Measurements from ENCODE around the gene TLX1. TPM values are rescaled to one million over a fixed set of nuclear protein-coding genes. Genes with fewer than 3 reads are reported as not detected.
A peak's percentile ranks its signal among the peaks of the same experiment; 100 is the strongest.

The TLX1 gene
- total RNA-seq, 2 donors from 2014 or later, result not detected

- peak; percentile 61 for DNase-seq (ENCODE audit: low spot score)
- intact Hi-C loops (cut with DNase I), result loop anchor here in 1 of 2 donors (1.0 kb wide), 1 partner anchor 34 kb away; no protein-coding TSS in a partner anchor
These were observed 20.1 kb upstream of the TLX1 start for GRCh38 chr10:101110856-101111523.

DNA sequence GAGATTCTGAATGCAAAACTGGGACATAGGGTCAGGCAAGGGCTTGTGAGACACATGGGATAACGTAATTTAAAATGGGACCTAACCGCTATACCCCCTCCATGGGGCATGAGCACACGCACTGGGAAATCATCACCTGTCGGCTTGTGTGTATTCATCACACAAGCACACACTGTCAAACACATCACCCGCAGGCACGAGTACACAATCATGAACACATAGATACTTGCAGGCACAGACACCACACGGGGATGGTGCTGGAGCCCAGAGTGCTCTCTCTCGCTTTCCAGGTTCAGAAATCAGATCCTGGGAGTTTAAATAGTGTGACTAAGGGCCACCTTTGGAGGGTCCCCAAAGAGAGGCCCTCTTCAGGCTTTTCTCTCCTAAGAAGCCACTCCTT is 19.6 kb upstream of the TLX1 start:
- intact Hi-C loops (cut with DNase I), result no loop called here
- DNase-seq (ENCODE audit: low spot score), result peak; percentile 17

DNA sequence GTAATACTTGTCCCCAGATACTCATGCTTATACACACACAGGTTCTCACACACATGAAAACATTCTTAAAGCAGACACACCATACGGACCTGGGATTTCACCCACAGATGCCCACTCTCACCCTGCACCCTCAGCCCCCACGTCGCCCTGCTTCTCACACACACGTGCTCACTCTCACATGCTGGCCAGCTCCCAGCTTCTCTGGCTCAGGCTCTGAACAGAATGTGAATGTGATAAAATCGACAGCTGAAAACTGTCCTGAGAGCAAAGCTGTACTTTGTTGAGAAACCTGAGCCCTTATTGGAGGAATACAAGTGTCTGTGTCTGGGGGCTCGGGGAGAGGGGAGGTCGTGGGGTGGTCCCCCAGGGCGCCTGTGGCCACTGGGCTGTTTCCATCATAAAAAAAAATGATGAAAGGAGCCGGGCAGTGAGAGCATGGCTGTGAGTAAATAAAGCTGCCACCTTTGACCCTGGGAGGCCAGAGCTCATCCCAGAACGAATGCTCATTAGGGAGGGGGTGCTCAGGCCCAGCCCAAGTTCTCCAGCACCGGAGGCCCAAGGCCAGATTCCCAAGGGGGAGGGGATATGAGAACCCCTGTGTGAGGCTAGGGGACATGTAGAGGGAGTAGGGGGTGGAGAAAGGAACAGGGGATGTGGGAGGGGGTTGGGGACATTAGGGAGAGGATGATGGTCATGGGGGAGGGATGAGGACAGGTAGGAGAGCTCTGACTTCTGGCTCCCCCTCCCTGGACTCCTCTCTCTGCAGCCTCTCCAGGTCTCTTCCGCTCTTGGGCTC is 18.1 kb upstream of the TLX1 start:
- intact Hi-C loops (cut with DNase I), result no loop called here
- DNase-seq (ENCODE audit: low spot score), result peak; percentile 30

DNA sequence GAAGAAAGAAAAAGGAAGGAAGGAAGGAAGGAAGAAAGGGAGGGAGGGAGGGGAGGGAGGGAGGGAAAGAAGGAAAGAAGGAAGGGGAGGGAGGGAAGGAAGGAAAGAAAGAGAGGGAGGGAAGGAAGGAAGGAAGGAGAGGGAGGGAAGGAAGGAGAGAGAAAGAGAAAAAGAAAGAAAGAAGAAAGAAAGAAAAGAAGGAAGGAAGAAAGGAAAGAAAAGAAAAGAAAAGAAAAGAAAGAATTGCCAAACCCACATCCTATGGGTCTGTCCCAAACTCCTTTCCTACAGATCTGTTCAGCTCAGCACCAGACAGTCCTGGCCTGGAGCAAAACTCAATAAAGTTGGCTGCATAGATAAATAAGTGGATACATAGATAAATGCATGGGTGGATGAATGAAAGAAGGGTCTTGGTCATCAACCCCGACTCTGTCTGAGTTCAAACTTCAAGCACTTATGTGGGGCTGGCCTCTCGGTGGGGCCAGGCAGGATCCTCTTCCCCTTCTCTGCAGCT is 17.2 kb upstream of the TLX1 start:
- no peak for DNase-seq (ENCODE audit: low spot score)

DNA sequence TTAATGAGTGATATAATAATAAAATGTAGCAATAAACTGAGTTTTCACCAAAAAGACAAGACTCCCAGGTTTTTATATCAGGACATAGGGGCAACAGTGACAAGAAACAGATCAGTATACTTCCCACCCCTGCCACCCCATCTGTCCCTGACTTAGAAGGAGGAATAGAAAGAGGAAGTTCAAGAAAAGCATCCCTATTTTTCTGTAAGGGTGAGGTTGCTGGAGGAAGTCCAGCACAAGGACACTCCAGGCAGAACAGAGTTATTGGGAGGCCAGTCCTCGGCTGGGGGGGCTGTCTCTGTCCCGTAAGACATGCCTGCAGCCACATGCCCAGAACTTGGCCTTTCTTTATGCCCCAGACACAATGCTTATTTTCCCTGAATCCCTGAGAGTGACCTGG is 16.5 kb upstream of the TLX1 start:
- no peak for DNase-seq (ENCODE audit: low spot score)
- intact Hi-C loops (cut with DNase I), result no loop called here

More for the DNA sequence above, 17.2 kb upstream of the TLX1 start:
- intact Hi-C loops (cut with DNase I), result no loop called here

DNA sequence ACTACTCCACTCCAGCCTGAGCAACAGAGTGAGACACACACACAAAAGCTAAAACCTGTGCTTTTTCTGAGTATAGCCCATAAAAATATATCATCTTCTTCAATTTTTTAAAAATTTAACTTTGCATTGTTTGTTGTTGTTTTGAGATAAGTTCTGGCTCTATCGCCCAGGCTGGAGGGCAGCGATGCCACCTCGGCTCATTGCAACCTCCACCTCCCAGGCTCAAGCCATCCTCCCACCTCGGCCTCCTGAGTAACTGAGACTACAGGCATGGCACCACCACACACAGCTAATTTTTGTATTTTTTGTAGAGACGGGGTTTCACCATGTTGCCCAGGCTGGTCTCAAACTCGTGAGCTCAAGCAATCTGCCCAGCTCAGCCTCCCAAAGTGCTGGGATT is 14.3 kb upstream of the TLX1 start:
- intact Hi-C loops (cut with DNase I), result no loop called here
- peak; percentile 19 for DNase-seq (ENCODE audit: low spot score)

GRCh38 chr10:101118031-101118430 is 13.1 kb upstream of the TLX1 start:
- no peak for DNase-seq (ENCODE audit: low spot score)
- intact Hi-C loops (cut with DNase I), result no loop called here

GRCh38 chr10:101120520-101120883 is 10.6 kb upstream of the TLX1 start:
- peak; percentile 22 for DNase-seq (ENCODE audit: low spot score)
- intact Hi-C loops (cut with DNase I), result no loop called here

DNA sequence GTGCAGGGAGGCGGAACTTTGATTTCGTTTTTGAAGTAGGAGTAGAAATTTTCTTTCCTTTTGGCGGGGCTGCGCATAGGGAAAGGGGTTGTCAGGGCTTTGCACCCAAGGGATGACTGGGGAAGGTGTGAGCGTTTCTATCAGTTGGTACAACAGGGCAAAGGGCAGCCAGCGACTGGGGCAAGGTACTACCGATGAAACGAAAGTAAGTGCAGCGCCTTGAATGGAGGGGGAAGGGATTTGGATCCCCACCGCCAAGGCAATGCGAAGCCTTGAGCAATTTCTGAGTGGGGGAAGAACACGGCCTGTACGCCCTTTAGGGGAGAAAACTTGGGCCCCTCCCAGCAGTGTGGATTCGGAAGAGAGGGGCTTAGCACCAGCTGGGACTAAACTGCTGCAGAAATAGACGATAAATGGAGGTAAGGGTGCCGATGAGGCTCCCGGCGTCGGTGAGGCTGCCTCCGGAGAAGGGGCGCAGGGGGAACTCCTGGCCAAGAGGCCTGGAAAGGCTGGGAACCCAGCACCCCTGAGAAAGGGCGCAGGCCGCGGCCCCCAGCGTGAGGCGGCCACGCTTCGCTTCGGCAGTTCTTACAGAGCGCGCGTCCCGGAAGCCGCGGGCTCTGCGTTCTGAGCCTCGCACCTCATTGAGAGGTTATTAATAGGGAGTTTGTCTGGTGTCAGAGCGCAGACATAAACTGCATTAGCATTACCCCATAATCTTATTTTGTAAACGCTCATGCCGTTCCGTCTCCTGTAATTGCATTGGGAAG is 10.0 kb upstream of the TLX1 start:
- intact Hi-C loops (cut with DNase I), result no loop called here
- DNase-seq (ENCODE audit: low spot score), result peak; percentile 78

GRCh38 chr10:101121654-101122031 is 9.5 kb upstream of the TLX1 start:
- DNase-seq (ENCODE audit: low spot score), result peak; percentile 69
- intact Hi-C loops (cut with DNase I), result no loop called here

DNA sequence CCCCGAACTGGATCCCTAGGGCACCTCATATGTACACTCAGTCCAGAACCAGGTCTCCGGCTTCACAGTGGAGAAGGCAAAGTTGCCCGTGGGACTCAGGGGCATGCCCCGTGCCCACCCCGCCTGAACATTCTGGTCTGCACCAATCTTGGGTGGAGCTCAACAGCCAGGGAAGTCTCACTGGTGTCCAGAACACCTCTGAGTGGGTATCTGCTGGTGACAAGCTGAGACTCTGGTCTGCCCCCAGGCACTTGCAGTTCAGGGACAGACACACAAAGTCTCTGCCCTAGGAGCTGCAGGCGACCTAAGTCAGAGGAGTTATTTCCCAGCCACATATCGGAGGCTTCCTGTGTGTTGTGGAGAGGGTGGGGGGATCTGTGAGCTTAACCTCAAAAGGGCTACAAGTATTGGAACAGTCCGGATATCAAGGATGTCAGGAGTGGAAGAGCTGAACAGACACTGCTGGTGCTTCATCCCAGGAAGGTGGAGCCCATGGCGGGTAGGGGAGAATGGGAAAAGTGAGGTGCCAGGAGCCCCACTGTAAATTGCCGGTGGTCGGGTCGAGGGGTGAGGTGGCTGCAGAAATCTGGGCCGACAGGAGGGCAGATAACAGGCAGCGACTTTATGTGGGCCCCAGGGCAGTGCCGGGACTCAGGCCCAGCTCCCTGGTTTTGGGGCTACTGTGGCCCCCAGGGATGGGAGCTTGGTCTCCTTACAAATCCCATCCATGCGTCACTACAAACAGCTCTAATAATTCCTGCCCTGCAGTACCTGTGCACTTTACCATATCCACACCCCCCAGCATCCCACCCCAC is 8.6 kb upstream of the TLX1 start:
- intact Hi-C loops (cut with DNase I), result no loop called here
- peak; percentile 47 for DNase-seq (ENCODE audit: low spot score)

- intact Hi-C loops (cut with DNase I), result no loop called here
- DNase-seq (ENCODE audit: low spot score), result peak; percentile 78
These were observed 7.8 kb upstream of the TLX1 start for GRCh38 chr10:101123085-101123814.

- peak; percentile 72 for DNase-seq (ENCODE audit: low spot score)
- intact Hi-C loops (cut with DNase I), result no loop called here
These were observed 7.1 kb upstream of the TLX1 start for GRCh38 chr10:101123815-101124617.

DNA sequence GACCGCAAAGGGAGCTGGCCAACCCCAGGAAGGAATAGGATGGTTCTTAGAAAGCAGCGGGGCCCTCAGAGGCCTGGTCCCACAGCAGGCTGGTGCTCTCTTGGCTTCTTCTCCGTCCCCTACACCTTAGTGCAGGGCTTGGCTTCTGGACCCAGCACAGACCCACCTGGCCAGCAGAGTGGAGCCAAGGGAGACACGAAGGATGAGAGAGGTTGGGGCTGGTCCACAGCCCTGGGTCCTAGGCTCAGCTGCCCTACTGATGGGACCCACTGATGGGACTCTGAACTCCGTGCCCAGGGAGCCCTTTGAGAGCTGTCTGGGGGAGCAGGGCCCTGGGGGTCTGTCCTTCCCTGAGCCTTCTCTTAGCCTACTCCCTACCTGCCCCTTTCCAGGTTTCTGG is 6.2 kb upstream of the TLX1 start:
- peak; percentile 58 for DNase-seq (ENCODE audit: low spot score)
- intact Hi-C loops (cut with DNase I), result no loop called here

DNA sequence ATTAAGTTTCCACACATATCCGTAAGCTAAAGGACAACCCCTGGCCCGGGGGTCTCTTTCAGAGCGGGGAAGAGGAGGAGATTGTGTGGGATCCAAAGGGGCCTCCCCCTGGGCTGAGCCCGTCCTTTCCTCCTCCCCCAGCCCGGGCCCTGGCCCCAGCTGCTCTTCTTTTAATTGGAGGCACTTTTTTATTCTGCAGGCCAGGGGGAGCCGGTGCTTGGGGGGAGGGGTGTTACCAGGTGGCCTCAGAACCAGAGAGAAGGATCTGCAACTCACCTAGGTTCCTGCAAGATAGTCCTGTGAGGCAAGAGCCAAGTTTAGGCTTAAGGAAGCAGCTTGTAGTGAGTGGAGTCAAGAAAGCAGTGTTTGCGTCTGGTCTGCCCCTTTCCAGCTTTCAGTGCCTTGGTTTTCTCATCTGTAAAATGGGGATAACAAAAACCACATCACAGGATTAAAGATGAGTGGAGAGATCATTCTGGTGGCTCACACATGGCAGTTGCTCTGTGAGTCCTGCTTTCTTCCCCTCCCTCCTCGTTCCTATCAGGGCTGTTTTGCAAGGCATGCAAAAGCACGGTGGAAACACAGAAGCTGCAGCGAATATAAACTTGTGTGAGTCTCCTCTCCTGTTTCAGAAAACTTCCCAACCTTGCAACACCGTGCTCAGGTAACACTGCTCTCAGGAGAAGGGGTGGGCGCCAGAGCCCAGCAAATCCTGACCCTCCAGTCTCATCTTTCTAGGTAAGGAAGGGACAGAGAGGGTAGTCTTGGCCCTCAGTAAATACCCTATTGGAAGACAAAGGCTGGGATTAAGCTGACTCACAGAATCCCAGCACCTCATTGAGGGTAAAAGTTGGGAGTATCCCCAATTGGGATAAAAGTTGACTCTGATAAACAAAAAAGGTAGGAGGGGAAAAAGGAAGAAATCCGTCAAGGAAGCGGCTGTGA is 4.1 kb upstream of the TLX1 start:
- intact Hi-C loops (cut with DNase I), result no loop called here

DNA sequence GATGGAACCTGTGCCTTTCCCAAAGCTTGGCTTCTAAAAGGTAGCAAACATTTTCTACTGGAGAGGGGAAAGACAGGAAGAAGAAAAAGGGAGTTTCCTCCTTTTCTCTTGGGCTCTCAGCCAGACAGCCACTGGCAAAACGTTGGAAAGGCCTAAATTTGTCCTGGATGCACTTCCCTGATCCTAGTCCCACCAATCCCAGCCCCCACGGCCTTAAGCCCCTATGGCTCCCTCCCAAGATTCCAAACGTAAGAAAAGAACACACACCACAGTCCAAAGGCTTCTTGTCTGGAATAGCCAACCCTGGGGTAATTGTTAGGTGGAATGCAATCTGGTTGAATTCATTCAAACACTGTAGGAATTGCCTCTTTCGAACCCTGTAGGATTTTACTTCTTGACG is 959 bp upstream of the TLX1 start:
- peak; percentile 8 for DNase-seq (ENCODE audit: low spot score)
- intact Hi-C loops (cut with DNase I), result no loop called here

More for the DNA sequence above, 4.1 kb upstream of the TLX1 start:
- DNase-seq (ENCODE audit: low spot score), result peak; percentile 36

Measured in posterior vena cava (tissue), 2 donors.